K562 (cell line): ENCODE results near the gene CLIP2.

Source experiments
- CEBPG ChIP-seq, 3 experiments: fragments of 200-800 bp in 1 of 3; sonication (Bioruptor generic) in 1 of 3; sonication (generic) in 1 of 3; formaldehyde crosslinking in 1 of 3; IDR thresholded peaks in 2 of 3; conservative IDR thresholded peaks in 1 of 3; 2 replicates each; pipeline versions ENCODE4 v1.6.1 to v1.8.0; 2016 to 2022; ENCODE audit warnings: missing compliant biosample characterization in 2 of 3, missing genetic modification characterization in 2 of 3, mild to moderate bottlenecking in 1 of 3, missing genetic modification reagents in 1 of 3
- CTCF ChIP-seq, 3 experiments: IDR thresholded peaks in 2 of 3; conservative IDR thresholded peaks in 1 of 3; 2 replicates each; pipeline ENCODE4 v1.5.1; 2011 to 2012; ENCODE audit warnings: low read length in 3 of 3, mild to moderate bottlenecking in 3 of 3, control low read depth in 2 of 3, improper control_type of control experiment in 1 of 3, inconsistent platforms in 1 of 3, low read depth in 1 of 3, mixed read lengths in 1 of 3, moderate library complexity in 1 of 3; ENCODE audit not compliant: insufficient read depth in 2 of 3
- ERF ChIP-seq: fragments of 450-650 bp; formaldehyde crosslinking; IDR thresholded peaks from 2 replicates; pipeline ENCODE4 v1.4.0; 2020; ENCODE audit warnings: mild to moderate bottlenecking, mixed read lengths
- FOXA1 ChIP-seq: fragments of 450-650 bp; IDR thresholded peaks from 2 replicates; pipeline ENCODE4 v1.6.1; 2016; ENCODE audit warnings: mild to moderate bottlenecking, borderline replicate concordance
- GABPB1 ChIP-seq: sonication (generic); formaldehyde crosslinking; IDR thresholded peaks from 2 replicates; pipeline ENCODE4 v1.8.0; 2022; ENCODE audit warnings: mild to moderate bottlenecking, missing genetic modification reagents
- MAX ChIP-seq: sonication (generic); formaldehyde crosslinking; IDR thresholded peaks from 2 replicates; pipeline ENCODE4 v1.9.0; 2022; ENCODE audit warnings: mild to moderate bottlenecking, missing genetic modification reagents
- NKRF ChIP-seq: fragments of 450-650 bp; IDR thresholded peaks from 2 replicates; pipeline ENCODE4 v1.6.1; 2016; ENCODE audit warnings: borderline replicate concordance
- POLR2A ChIP-seq: fragments of 450-650 bp; conservative IDR thresholded peaks from 2 replicates; pipeline ENCODE4 v1.6.1; 2016
- SIRT6 ChIP-seq: IDR thresholded peaks from one replicate; pipeline ENCODE4 v1.6.1; 2012; ENCODE audit warnings: low read depth, mild to moderate bottlenecking, control low read depth, inconsistent platforms, low read length, moderate library complexity
- TAF15 ChIP-seq: fragments of 200-400 bp; formaldehyde crosslinking; IDR thresholded peaks from 2 replicates; pipeline ENCODE4 v1.6.1; 2017; ENCODE audit warnings: mild to moderate bottlenecking, low read depth, low read length, moderate library complexity
- ZBTB49 ChIP-seq: sonication (generic); formaldehyde crosslinking; IDR thresholded peaks from 2 replicates; pipeline ENCODE4 v1.8.0; 2022; ENCODE audit warnings: missing genetic modification reagents, mild to moderate bottlenecking, borderline replicate concordance
- ZNF184 ChIP-seq: sonication (generic); formaldehyde crosslinking; IDR thresholded peaks from 2 replicates; pipeline ENCODE4 v1.5.0; 2020; ENCODE audit warnings: missing genetic modification reagents
- ZNF512 ChIP-seq: IDR thresholded peaks from 2 replicates; pipeline ENCODE4 v1.6.1; 2016; ENCODE audit warnings: missing genetic modification characterization, missing compliant biosample characterization

GRCh38 chr7:74365322-74366022, 76.3 kb downstream of the CLIP2 start:
- TF ChIP-seq ZNF184 (CRISPR knock-in tag): no peak
- TF ChIP-seq POLR2A: no peak
- TF ChIP-seq SIRT6: no peak
- TF ChIP-seq FOXA1: no peak
- no peak; the same call in 1 of the 2 replicates for TF ChIP-seq MAX (CRISPR knock-in tag)
- no peak for TF ChIP-seq TAF15
- TF ChIP-seq ZNF512 (tag): no peak
- no peak for TF ChIP-seq ZBTB49
- no peak; the same call in 1 of the 2 replicates for TF ChIP-seq GABPB1 (CRISPR knock-in tag)
- TF ChIP-seq ERF (CRISPR knock-in tag): no peak
- TF ChIP-seq NKRF: no peak
- TF ChIP-seq CEBPG (CRISPR knock-in tag; IDR thresholded peaks at IDR 0.05): no peak
- TF ChIP-seq CEBPG (tag; conservative IDR thresholded peaks at IDR 0.05 in 1 of 2, IDR thresholded peaks at IDR 0.05 in 1 of 2): no peak
- TF ChIP-seq CTCF (IDR thresholded peaks at IDR 0.05 in 2 of 3, conservative IDR thresholded peaks at IDR 0.05 in 1 of 3; ENCODE audit: insufficient read depth in 2 of 3, low read depth in 1 of 3, low read length in 3 of 3): no peak
